Lower leg skin (tissue), 4 donors: ENCODE results near the gene GAGE12F. TPM values are rescaled to one million over a fixed set of nuclear protein-coding genes. Genes with fewer than 3 reads are reported as not detected.
"Not testable (repeated sequence)": the region's sequence is repeated elsewhere in the genome, so short reads cannot be mapped to it uniquely, and the experiment has no call there.

Experiments
- DNase-seq, 2 donors: peaks; one replicate each; pipeline ENCODE4 v3.0.0-alpha.2; 2019; ENCODE audit warnings: low spot score in 2 of 2
- H3K4me3 ChIP-seq: fragments of 200-600 bp; sonication (generic); 2 replicates; pipeline ENCODE4 v1.5.1; 2017; ENCODE audit warnings: mild to moderate bottlenecking, low read depth; ENCODE audit not compliant: poor library complexity, severe bottlenecking
- WGBS, 2 donors: methylation state at CpG; one replicate each; pipeline ENCODE4 v1.1.5; 2018; 5-methylcytosine and 5-hydroxymethylcytosine counted together
- intact Hi-C: fragments of 100-400 bp; cut with DNase I; formaldehyde crosslinking; loops from one replicate; pipeline ENCODE4 v1.15.0; 2023; ENCODE audit warnings: low total_unique reads
- total RNA-seq, 4 donors: library from RNA; depleted of rRNA; stranded (reverse); fragments of >200 nt; gene quantifications; one replicate each; pipeline ENCODE4 v1.1.0, GENCODE V29; 2016

The GAGE12F gene, protein sequence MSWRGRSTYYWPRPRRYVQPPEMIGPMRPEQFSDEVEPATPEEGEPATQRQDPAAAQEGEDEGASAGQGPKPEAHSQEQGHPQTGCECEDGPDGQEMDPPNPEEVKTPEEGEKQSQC
- not detected for total RNA-seq

DNA sequence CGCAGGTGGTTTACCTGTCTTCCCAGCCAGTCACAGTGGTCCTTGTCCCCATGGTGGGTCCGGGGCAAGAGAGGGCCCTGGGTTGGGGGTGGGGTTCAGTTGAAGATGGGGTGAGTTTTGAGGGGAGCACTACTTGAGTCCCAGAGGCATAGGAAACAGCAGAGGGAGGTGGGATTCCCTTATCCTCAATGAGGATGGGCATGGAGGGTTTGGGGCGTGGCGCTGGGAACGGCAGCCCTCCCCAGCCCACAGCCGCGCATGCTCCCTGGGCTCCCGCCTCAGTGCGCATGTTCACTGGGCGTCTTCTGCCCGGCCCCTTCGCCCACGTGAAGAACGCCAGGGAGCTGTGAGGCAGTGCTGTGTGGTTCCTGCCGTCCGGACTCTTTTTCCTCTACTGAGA is at the start of gene GAGE12F:
TSS of gene GAGE12F (plus strand) at position 301 of the 400 bp plus-strand sequence. CDS start 1,155 bp downstream, outside the sequence.
- intact Hi-C loops, H3K4me3 ChIP-seq, DNase-seq: not testable (repeated sequence)
- WGBS, 2 donors: no CpG with 5 or more reads among the region's 16 CpGs

DNA sequence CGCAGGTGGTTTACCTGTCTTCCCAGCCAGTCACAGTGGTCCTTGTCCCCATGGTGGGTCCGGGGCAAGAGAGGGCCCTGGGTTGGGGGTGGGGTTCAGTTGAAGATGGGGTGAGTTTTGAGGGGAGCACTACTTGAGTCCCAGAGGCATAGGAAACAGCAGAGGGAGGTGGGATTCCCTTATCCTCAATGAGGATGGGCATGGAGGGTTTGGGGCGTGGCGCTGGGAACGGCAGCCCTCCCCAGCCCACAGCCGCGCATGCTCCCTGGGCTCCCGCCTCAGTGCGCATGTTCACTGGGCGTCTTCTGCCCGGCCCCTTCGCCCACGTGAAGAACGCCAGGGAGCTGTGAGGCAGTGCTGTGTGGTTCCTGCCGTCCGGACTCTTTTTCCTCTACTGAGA is 28.8 kb upstream of the GAGE12F start, which contains the start of gene GAGE12C:
TSS of gene GAGE12C (plus strand) at position 301 of the 400 bp plus-strand sequence. CDS start 1,155 bp downstream, outside the sequence.
- H3K4me3 ChIP-seq, intact Hi-C loops, DNase-seq: not testable (repeated sequence)
- WGBS, 2 donors: no CpG with 5 or more reads among the region's 16 CpGs

DNA sequence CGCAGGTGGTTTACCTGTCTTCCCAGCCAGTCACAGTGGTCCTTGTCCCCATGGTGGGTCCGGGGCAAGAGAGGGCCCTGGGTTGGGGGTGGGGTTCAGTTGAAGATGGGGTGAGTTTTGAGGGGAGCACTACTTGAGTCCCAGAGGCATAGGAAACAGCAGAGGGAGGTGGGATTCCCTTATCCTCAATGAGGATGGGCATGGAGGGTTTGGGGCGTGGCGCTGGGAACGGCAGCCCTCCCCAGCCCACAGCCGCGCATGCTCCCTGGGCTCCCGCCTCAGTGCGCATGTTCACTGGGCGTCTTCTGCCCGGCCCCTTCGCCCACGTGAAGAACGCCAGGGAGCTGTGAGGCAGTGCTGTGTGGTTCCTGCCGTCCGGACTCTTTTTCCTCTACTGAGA is 19.2 kb upstream of the GAGE12F start, which contains the start of gene GAGE12D:
TSS of gene GAGE12D (plus strand) at position 301 of the 400 bp plus-strand sequence. CDS start 1,155 bp downstream, outside the sequence.
- intact Hi-C loops, DNase-seq, H3K4me3 ChIP-seq: not testable (repeated sequence)
- WGBS, 2 donors: no CpG with 5 or more reads among the region's 16 CpGs

- DNase-seq, intact Hi-C loops, H3K4me3 ChIP-seq: not testable (repeated sequence)
- WGBS, 2 donors: no CpG with 5 or more reads among the region's 16 CpGs
Measured at GRCh38 chrX:49550989-49551388, 9.7 kb upstream of the GAGE12F start, which contains the start of gene GAGE12E. TSS of gene GAGE12E (plus strand) at chrX:49551289. CDS start at chrX:49552444, 1,155 bp downstream.

DNA sequence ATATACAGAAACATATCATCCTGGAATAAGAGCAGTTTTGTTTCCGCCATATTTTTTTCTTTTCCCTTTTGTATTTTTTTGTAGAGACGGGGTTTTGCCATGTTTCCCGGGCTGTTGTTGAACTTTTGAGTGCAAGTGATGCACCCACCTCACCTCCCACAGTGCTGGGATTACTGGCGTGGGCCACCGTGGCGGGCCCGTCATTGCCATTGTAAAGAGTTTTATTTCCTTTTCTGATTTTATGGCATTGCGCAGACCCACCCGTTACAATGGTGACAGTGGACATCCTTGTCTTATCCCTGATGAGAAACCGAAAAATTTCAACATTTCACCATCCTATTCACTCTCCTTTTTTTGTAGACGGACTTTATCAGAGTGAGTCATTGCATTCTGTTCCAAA is 8.1 kb downstream of the GAGE12F start:
- WGBS, 2 donors: 98% methylated on average over 7 of the region's 11 CpGs; no CpG with 5 or more reads in 1 of the 2 donors
- H3K4me3 ChIP-seq, intact Hi-C loops, DNase-seq: not testable (repeated sequence)

DNA sequence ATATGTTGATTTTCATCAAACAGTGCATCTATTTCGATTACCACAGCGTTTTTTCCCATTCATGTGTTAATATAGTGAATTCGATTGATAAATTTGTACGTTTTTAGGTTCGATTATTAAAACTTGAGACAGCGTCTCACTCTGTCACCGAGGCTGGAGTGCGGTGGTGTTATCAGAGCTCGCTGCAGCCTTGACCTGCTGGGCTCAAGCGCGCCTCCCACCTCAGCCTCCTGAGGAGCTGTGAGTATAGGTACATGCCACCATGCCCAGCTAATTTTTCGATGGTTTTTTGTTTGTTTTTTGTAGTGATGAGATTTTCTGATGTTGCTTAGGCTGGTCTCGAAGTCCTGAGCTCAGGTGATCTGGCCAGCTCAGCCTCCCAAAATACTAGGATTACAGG is 8.5 kb downstream of the GAGE12F start:
- whole genome bisulfite sequencing, 2 donors: 99% methylated on average over 10 of the region's 13 CpGs; no CpG with 5 or more reads in 1 of the 2 donors

DNA sequence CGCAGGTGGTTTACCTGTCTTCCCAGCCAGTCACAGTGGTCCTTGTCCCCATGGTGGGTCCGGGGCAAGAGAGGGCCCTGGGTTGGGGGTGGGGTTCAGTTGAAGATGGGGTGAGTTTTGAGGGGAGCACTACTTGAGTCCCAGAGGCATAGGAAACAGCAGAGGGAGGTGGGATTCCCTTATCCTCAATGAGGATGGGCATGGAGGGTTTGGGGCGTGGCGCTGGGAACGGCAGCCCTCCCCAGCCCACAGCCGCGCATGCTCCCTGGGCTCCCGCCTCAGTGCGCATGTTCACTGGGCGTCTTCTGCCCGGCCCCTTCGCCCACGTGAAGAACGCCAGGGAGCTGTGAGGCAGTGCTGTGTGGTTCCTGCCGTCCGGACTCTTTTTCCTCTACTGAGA is 9.5 kb downstream of the GAGE12F start, which contains the start of gene GAGE12G:
TSS of gene GAGE12G (plus strand) at position 301 of the 400 bp plus-strand sequence. CDS start 1,155 bp downstream, outside the sequence.
- DNase-seq, H3K4me3 ChIP-seq, intact Hi-C loops: not testable (repeated sequence)
- WGBS, 2 donors: no CpG with 5 or more reads among the region's 16 CpGs

More for the DNA sequence above, 8.5 kb downstream of the GAGE12F start:
- DNase-seq, H3K4me3 ChIP-seq, intact Hi-C loops: not testable (repeated sequence)

DNA sequence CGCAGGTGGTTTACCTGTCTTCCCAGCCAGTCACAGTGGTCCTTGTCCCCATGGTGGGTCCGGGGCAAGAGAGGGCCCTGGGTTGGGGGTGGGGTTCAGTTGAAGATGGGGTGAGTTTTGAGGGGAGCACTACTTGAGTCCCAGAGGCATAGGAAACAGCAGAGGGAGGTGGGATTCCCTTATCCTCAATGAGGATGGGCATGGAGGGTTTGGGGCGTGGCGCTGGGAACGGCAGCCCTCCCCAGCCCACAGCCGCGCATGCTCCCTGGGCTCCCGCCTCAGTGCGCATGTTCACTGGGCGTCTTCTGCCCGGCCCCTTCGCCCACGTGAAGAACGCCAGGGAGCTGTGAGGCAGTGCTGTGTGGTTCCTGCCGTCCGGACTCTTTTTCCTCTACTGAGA is 19.0 kb downstream of the GAGE12F start, which contains the start of gene GAGE12H:
TSS of gene GAGE12H (plus strand) at position 301 of the 400 bp plus-strand sequence. CDS start 1,155 bp downstream, outside the sequence.
- DNase-seq, H3K4me3 ChIP-seq, intact Hi-C loops: not testable (repeated sequence)
- WGBS, 2 donors: no CpG with 5 or more reads among the region's 16 CpGs

DNA sequence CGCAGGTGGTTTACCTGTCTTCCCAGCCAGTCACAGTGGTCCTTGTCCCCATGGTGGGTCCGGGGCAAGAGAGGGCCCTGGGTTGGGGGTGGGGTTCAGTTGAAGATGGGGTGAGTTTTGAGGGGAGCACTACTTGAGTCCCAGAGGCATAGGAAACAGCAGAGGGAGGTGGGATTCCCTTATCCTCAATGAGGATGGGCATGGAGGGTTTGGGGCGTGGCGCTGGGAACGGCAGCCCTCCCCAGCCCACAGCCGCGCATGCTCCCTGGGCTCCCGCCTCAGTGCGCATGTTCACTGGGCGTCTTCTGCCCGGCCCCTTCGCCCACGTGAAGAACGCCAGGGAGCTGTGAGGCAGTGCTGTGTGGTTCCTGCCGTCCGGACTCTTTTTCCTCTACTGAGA is 28.6 kb downstream of the GAGE12F start, which contains the start of gene GAGE2A:
TSS of gene GAGE2A (plus strand) at position 301 of the 400 bp plus-strand sequence. CDS start 1,155 bp downstream, outside the sequence.
- H3K4me3 ChIP-seq, intact Hi-C loops, DNase-seq: not testable (repeated sequence)
- no CpG with 5 or more reads among the region's 16 CpGs for WGBS, 2 donors

GRCh38 chrX:49589769-49590478 is 29.3 kb downstream of the GAGE12F start:
- WGBS, 2 donors: 90 to 94% methylated on average over 27 to 32 of the region's 37 CpGs
- peak in 1 of 2 donors; percentile 91 for DNase-seq
- intact Hi-C loops: not testable (repeated sequence)

DNA sequence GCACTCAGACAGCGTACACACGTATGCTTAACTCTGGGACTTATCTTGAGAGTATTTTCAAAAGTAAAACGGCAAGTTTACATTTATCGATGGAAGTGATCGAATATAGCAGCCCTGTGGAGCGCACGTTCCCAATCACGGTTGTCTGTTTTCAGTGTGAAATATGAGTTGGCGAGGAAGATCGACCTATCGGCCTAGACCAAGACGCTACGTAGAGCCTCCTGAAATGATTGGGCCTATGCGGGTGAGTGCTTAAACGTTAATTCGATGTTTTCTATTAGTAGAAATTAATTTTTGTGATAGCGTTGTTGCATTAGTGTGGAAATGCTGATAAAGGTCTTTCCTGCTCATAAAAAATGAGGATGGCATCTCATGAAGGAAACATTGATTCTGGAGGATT is 29.8 kb downstream of the GAGE12F start:
- DNase-seq, H3K4me3 ChIP-seq, intact Hi-C loops: not testable (repeated sequence)
- 88 to 97% methylated on average over 14 to 15 of the region's 17 CpGs for WGBS, 2 donors

More at GRCh38 chrX:49589769-49590478, 29.3 kb downstream of the GAGE12F start:
- not testable (repeated sequence) for H3K4me3 ChIP-seq

DNA sequence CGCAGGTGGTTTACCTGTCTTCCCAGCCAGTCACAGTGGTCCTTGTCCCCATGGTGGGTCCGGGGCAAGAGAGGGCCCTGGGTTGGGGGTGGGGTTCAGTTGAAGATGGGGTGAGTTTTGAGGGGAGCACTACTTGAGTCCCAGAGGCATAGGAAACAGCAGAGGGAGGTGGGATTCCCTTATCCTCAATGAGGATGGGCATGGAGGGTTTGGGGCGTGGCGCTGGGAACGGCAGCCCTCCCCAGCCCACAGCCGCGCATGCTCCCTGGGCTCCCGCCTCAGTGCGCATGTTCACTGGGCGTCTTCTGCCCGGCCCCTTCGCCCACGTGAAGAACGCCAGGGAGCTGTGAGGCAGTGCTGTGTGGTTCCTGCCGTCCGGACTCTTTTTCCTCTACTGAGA is 38.1 kb downstream of the GAGE12F start, which contains the start of gene GAGE1:
TSS of gene GAGE1 (plus strand) at position 301 of the 400 bp plus-strand sequence. CDS start 1,155 bp downstream, outside the sequence.
- no CpG with 5 or more reads among the region's 16 CpGs for WGBS, 2 donors
- intact Hi-C loops: not testable (repeated sequence)

More for the DNA sequence above, 38.1 kb downstream of the GAGE12F start, which contains the start of gene GAGE1:
- DNase-seq, H3K4me3 ChIP-seq: not testable (repeated sequence)
